ENCODE data around the gene IMMP2L. TPM values are rescaled to one million over a fixed set of nuclear protein-coding genes. Genes with fewer than 3 reads are reported as not detected.

IMMP2L gene
- total RNA-seq, 1 donor from 2014 or later, result 21.5 TPM

GRCh38 chr7:111042842-111043241 lies 519.5 kb downstream of the IMMP2L start:
- H3K27me3 ChIP-seq, result no peaks in the 10 kb centered on the region
- H3K4me1 Mint-ChIP-seq, result peaks cover 4% of the 10 kb centered on the region
- H3K4me2 ChIP-seq, result no peak overlapping the region
- H3K79me2 ChIP-seq (ENCODE audit: low read depth), result no peaks in the 10 kb centered on the region
- H4K20me1 ChIP-seq (ENCODE audit: low read depth), result no peaks in the 10 kb centered on the region
- no peaks in the 10 kb centered on the region for H3K9me3 ChIP-seq (ENCODE audit: low read depth)
- H3F3A ChIP-seq (ENCODE audit: low read depth), result no peaks in the 10 kb centered on the region
- no peak overlapping the region for H3K9ac ChIP-seq
- DNase-seq (ENCODE audit: low spot score), result no peak
- H3K27me3 Mint-ChIP-seq (ENCODE audit: insufficient read depth, low read depth), result peaks cover 2% of the 10 kb centered on the region
- H3K36me3 ChIP-seq, result no peaks in the 10 kb centered on the region
- H3K36me3 Mint-ChIP-seq, result no peaks in the 10 kb centered on the region
- peaks cover 3% of the 10 kb centered on the region for H3K9me3 Mint-ChIP-seq
- no peak overlapping the region for H2AFZ ChIP-seq (replicated peaks)
- no peak overlapping the region for H3K27ac Mint-ChIP-seq
- no peak overlapping the region for H3K27ac ChIP-seq
- no peak for TF ChIP-seq EZH2 (IDR thresholded peaks at IDR 0.05)
- TF ChIP-seq EZH2phosphoT487 (IDR thresholded peaks at IDR 0.05), result no peak
- no peak for TF ChIP-seq CTCF (IDR thresholded peaks at IDR 0.05)
- H3K4me1 ChIP-seq, result no peaks in the 10 kb centered on the region
- H3K4me3 ChIP-seq, result no peak overlapping the region
- no peak overlapping the region for H3K4me3 Mint-ChIP-seq

GRCh38 chr7:111041577-111041976 lies 520.7 kb downstream of the IMMP2L start:
- no peak overlapping the region for H3K4me3 Mint-ChIP-seq
- Histone ChIP-seq H3K4me1 (no peaks in the 10 kb centered on the region), H3K9me3 (ENCODE audit: low read depth) (no peaks in the 10 kb centered on the region), H4K20me1 (ENCODE audit: low read depth) (no peaks in the 10 kb centered on the region), H3K27me3 (no peaks in the 10 kb centered on the region), H2AFZ (replicated peaks) (no peak overlapping the region), H3K4me2 (no peak overlapping the region), H3K36me3 (no peaks in the 10 kb centered on the region), H3K79me2 (ENCODE audit: low read depth) (no peaks in the 10 kb centered on the region), H3F3A (ENCODE audit: low read depth) (no peaks in the 10 kb centered on the region), H3K4me3 (no peak overlapping the region), H3K9ac (no peak overlapping the region), H3K27ac (no peak overlapping the region)
- no peaks in the 10 kb centered on the region for H3K36me3 Mint-ChIP-seq
- peaks cover 2% of the 10 kb centered on the region for H3K27me3 Mint-ChIP-seq (ENCODE audit: insufficient read depth, low read depth)
- peaks cover 4% of the 10 kb centered on the region for H3K4me1 Mint-ChIP-seq
- no peak for DNase-seq (ENCODE audit: low spot score)
- TF ChIP-seq EZH2 (IDR thresholded peaks at IDR 0.05) (no peak), CTCF (IDR thresholded peaks at IDR 0.05) (no peak), EZH2phosphoT487 (IDR thresholded peaks at IDR 0.05) (no peak)
- no peaks in the 10 kb centered on the region for H3K9me3 Mint-ChIP-seq
- H3K27ac Mint-ChIP-seq, result no peak overlapping the region

- no peak overlapping the region for H3K4me2 ChIP-seq
- Mint-ChIP-seq H3K27ac (no peak overlapping the region), H3K9me3 (no peaks in the 10 kb centered on the region)
These were observed 524.1 kb downstream of the IMMP2L start for GRCh38 chr7:111038185-111038584.

More at GRCh38 chr7:111038185-111038584, 524.1 kb downstream of the IMMP2L start:
- Histone ChIP-seq H2AFZ (replicated peaks) (no peak overlapping the region), H3K27ac (no peak overlapping the region), H3K4me1 (no peaks in the 10 kb centered on the region), H3K27me3 (no peaks in the 10 kb centered on the region), H3K9ac (no peak overlapping the region), H4K20me1 (ENCODE audit: low read depth) (no peaks in the 10 kb centered on the region), H3K9me3 (ENCODE audit: low read depth) (no peaks in the 10 kb centered on the region), H3K4me3 (no peak overlapping the region), H3F3A (ENCODE audit: low read depth) (no peaks in the 10 kb centered on the region), H3K79me2 (ENCODE audit: low read depth) (no peaks in the 10 kb centered on the region), H3K36me3 (no peaks in the 10 kb centered on the region)
- no peak overlapping the region for H3K4me3 Mint-ChIP-seq
- no peak for DNase-seq (ENCODE audit: low spot score)
- no peaks in the 10 kb centered on the region for H3K36me3 Mint-ChIP-seq
- H3K4me1 Mint-ChIP-seq, result peaks cover 4% of the 10 kb centered on the region
- TF ChIP-seq EZH2 (IDR thresholded peaks at IDR 0.05) (no peak), EZH2phosphoT487 (IDR thresholded peaks at IDR 0.05) (no peak), CTCF (IDR thresholded peaks at IDR 0.05) (no peak)
- H3K27me3 Mint-ChIP-seq (ENCODE audit: insufficient read depth, low read depth), result peaks cover 2% of the 10 kb centered on the region
